BLaER1 treated with 17β-estradiol and CSF1 and Interleukin-3, amounts not matched to agents 10 nM and 100 nM (cell line): ENCODE results near the gene TPD52L1.

ENCODE experiments used
- H3K27ac ChIP-seq, 11 experiments: shearing (Covaris generic); formaldehyde crosslinking; 2 replicates each; pipeline ENCODE4 v1.8.1; 2022
- H3K27me3 ChIP-seq, 11 experiments: shearing (Covaris generic); formaldehyde crosslinking; 2 replicates each; pipeline ENCODE4 v1.8.1; 2022
- H3K36me3 ChIP-seq, 11 experiments: shearing (Covaris generic); formaldehyde crosslinking; 2 replicates each; pipeline ENCODE4 v1.8.1; 2022
- H3K4me1 ChIP-seq, 10 experiments: shearing (Covaris generic); formaldehyde crosslinking; 2 replicates each; pipeline ENCODE4 v1.8.1; 2022
- H3K4me2 ChIP-seq, 11 experiments: shearing (Covaris generic); formaldehyde crosslinking; 2 replicates each; pipeline ENCODE4 v1.8.1; 2022
- H3K4me3 ChIP-seq, 10 experiments: shearing (Covaris generic); formaldehyde crosslinking; 2 replicates each; pipeline ENCODE4 v1.8.1; 2022
- H3K9ac ChIP-seq, 11 experiments: shearing (Covaris generic); formaldehyde crosslinking; 2 replicates each; pipeline ENCODE4 v1.8.1; 2022
- H3K9me3 ChIP-seq, 11 experiments: shearing (Covaris generic); formaldehyde crosslinking; replicated peaks in 1 of 11; 2 replicates each; pipeline ENCODE4 v1.8.1; 2022
- H4K20me1 ChIP-seq, 11 experiments: shearing (Covaris generic); formaldehyde crosslinking; 2 replicates each; pipeline ENCODE4 v1.8.1; 2022
- Cebpa-rat ChIP-seq, 11 experiments: shearing (Covaris generic); IDR thresholded peaks; 2 replicates each; pipeline ENCODE4 v1.8.1; 2022

Gene TPD52L1

GRCh38 chr6:125264476-125264875 is 110.9 kb downstream of the TPD52L1 start:
- H3K9me3 ChIP-seq: peaks cover 0 to 25% (median 0%) of the 10 kb centered on the region in 11 experiments; a peak in 10 of 22 replicates
- peaks cover 0 to 6% (median 0%) of the 10 kb centered on the region in 11 experiments; a peak in 1 of 22 replicates for H3K36me3 ChIP-seq
- no peak overlapping the region for H3K9ac ChIP-seq
- peaks cover 0 to 4% (median 0%) of the 10 kb centered on the region in 10 experiments; a peak in 6 of 20 replicates for H3K4me1 ChIP-seq
- H4K20me1 ChIP-seq: no peaks in the 10 kb centered on the region
- no peak overlapping the region for H3K4me3 ChIP-seq
- no peaks in the 10 kb centered on the region for H3K27me3 ChIP-seq
- H3K4me2 ChIP-seq: no peak overlapping the region
- H3K27ac ChIP-seq: no peak overlapping the region
- no peak for TF ChIP-seq Cebpa-rat (IDR thresholded peaks at IDR 0.05)

GRCh38 chr6:125267806-125268523 is 114.4 kb downstream of the TPD52L1 start:
- H3K4me1 ChIP-seq: no peaks in the 10 kb centered on the region
- no peak overlapping the region for H3K4me3 ChIP-seq
- TF ChIP-seq Cebpa-rat (IDR thresholded peaks at IDR 0.05): no peak
- H3K27ac ChIP-seq: no peak overlapping the region
- H4K20me1 ChIP-seq: 0 out of 22 replicates have a peak, but pooled peaks cover 0 to under 1% (median 0%) of the 10 kb centered on the region in 11 experiments
- H3K9me3 ChIP-seq: peaks cover 0 to 22% (median 4%) of the 10 kb centered on the region in 11 experiments; a peak in 12 of 22 replicates
- no peak overlapping the region for H3K9ac ChIP-seq
- no peaks in the 10 kb centered on the region for H3K27me3 ChIP-seq
- no peak overlapping the region for H3K4me2 ChIP-seq
- H3K36me3 ChIP-seq: peaks cover 26 to 36% (median 30%) of the 10 kb centered on the region in 11 experiments

- peaks cover 0 to 28% (median 3%) of the 10 kb centered on the region in 11 experiments; a peak in 9 of 22 replicates for H3K9me3 ChIP-seq
- H3K27me3 ChIP-seq: no peaks in the 10 kb centered on the region
- 0 out of 22 replicates have a peak, but pooled peaks cover 0 to 8% (median 0%) of the 10 kb centered on the region in 11 experiments for H4K20me1 ChIP-seq
- H3K9ac ChIP-seq: no peak overlapping the region
- no peak for TF ChIP-seq Cebpa-rat (IDR thresholded peaks at IDR 0.05)
- H3K4me3 ChIP-seq: no peak overlapping the region
- no peak overlapping the region for H3K4me2 ChIP-seq
- H3K36me3 ChIP-seq: peaks cover 34 to 44% (median 38%) of the 10 kb centered on the region in 11 experiments
- H3K4me1 ChIP-seq: no peaks in the 10 kb centered on the region
- H3K27ac ChIP-seq: no peak overlapping the region
Observed at GRCh38 chr6:125268765-125269164, 115.2 kb downstream of the TPD52L1 start.

GRCh38 chr6:125269328-125269985 is 115.9 kb downstream of the TPD52L1 start:
- Histone ChIP-seq H3K27ac (no peak overlapping the region), H4K20me1 (0 out of 22 replicates have a peak, but pooled peaks cover 0 to 11% (median 0%) of the 10 kb centered on the region in 11 experiments), H3K4me1 (no peaks in the 10 kb centered on the region), H3K4me3 (no peak overlapping the region), H3K27me3 (no peaks in the 10 kb centered on the region), H3K36me3 (peaks cover 40 to 51% (median 44%) of the 10 kb centered on the region in 11 experiments), H3K9me3 (peaks cover 0 to 33% (median 7%) of the 10 kb centered on the region in 11 experiments; a peak in 9 of 22 replicates), H3K9ac (no peak overlapping the region), H3K4me2 (no peak overlapping the region)
- TF ChIP-seq Cebpa-rat (IDR thresholded peaks at IDR 0.05): no peak

GRCh38 chr6:125270380-125270779 is 116.8 kb downstream of the TPD52L1 start:
- Histone ChIP-seq H4K20me1 (peaks cover 0 to 11% (median 0%) of the 10 kb centered on the region in 11 experiments; a peak in 1 of 22 replicates), H3K36me3 (peaks cover 50 to 60% (median 54%) of the 10 kb centered on the region in 11 experiments), H3K27me3 (no peaks in the 10 kb centered on the region), H3K9ac (no peak overlapping the region), H3K9me3 (peaks cover 0 to 33% (median 7%) of the 10 kb centered on the region in 11 experiments; a peak in 9 of 22 replicates), H3K4me2 (no peak overlapping the region), H3K4me3 (no peak overlapping the region), H3K27ac (no peak overlapping the region), H3K4me1 (no peaks in the 10 kb centered on the region)
- no peak for TF ChIP-seq Cebpa-rat (IDR thresholded peaks at IDR 0.05)

- peaks cover 0 to 8% (median 0%) of the 10 kb centered on the region in 10 experiments; a peak in 1 of 20 replicates for H3K4me1 ChIP-seq
- peaks cover 0 to 21% (median 8%) of the 10 kb centered on the region in 11 experiments; a peak in 7 of 22 replicates for H4K20me1 ChIP-seq
- H3K9ac ChIP-seq: no peak overlapping the region
- H3K9me3 ChIP-seq: peaks cover 0 to 33% (median 7%) of the 10 kb centered on the region in 11 experiments; a peak in 9 of 22 replicates
- peaks cover 62 to 73% (median 66%) of the 10 kb centered on the region in 11 experiments for H3K36me3 ChIP-seq
- no peak overlapping the region for H3K4me3 ChIP-seq
- H3K27ac ChIP-seq: no peak overlapping the region
- H3K4me2 ChIP-seq: no peak overlapping the region
- TF ChIP-seq Cebpa-rat (IDR thresholded peaks at IDR 0.05): no peak
- no peaks in the 10 kb centered on the region for H3K27me3 ChIP-seq
Observed at GRCh38 chr6:125271486-125272159, 118.0 kb downstream of the TPD52L1 start.

GRCh38 chr6:125273251-125273650 is 119.7 kb downstream of the TPD52L1 start:
- Histone ChIP-seq H3K4me1 (peaks cover 0 to 9% (median 0%) of the 10 kb centered on the region in 10 experiments; a peak in 1 of 20 replicates), H3K9me3 (peaks cover 0 to 33% (median 7%) of the 10 kb centered on the region in 11 experiments; a peak in 9 of 22 replicates), H3K9ac (no peak overlapping the region), H3K27me3 (no peaks in the 10 kb centered on the region), H3K4me3 (no peak overlapping the region), H3K4me2 (no peak overlapping the region), H3K36me3 (peaks cover 76 to 89% (median 81%) of the 10 kb centered on the region in 11 experiments), H3K27ac (no peak overlapping the region), H4K20me1 (peaks cover 0 to 37% (median 10%) of the 10 kb centered on the region in 11 experiments; a peak in 9 of 22 replicates)
- TF ChIP-seq Cebpa-rat (IDR thresholded peaks at IDR 0.05): no peak

GRCh38 chr6:125273965-125274364 is 120.4 kb downstream of the TPD52L1 start:
- Histone ChIP-seq H3K27ac (no peak overlapping the region), H3K9ac (no peak overlapping the region), H4K20me1 (peaks cover 0 to 44% (median 16%) of the 10 kb centered on the region in 11 experiments; a peak in 10 of 22 replicates), H3K4me2 (no peak overlapping the region), H3K36me3 (peaks cover 76 to 96% (median 87%) of the 10 kb centered on the region in 11 experiments), H3K27me3 (no peaks in the 10 kb centered on the region), H3K4me3 (no peak overlapping the region), H3K9me3 (peaks cover 0 to 33% (median 7%) of the 10 kb centered on the region in 11 experiments; a peak in 9 of 22 replicates), H3K4me1 (peaks cover 0 to 9% (median 0%) of the 10 kb centered on the region in 10 experiments; a peak in 1 of 20 replicates)
- TF ChIP-seq Cebpa-rat (IDR thresholded peaks at IDR 0.05): no peak
